HG03432 (cell line): ENCODE data around the gene EPB41L4B.
"Not testable (repeated sequence)": the region's sequence is repeated elsewhere in the genome, so short reads cannot be mapped to it uniquely, and the experiment has no call there.

Experiments used
- ATAC-seq: cut with Tn5 transposase; IDR thresholded peaks from one replicate; pipeline ENCODE4 v1.9.1; 2021; ENCODE audit warnings: mild to moderate bottlenecking, moderate library complexity; ENCODE audit not compliant: unreplicated experiment

Gene EPB41L4B

GRCh38 chr9:109320742-109321448 is at the start of gene EPB41L4B:
Gene EPB41L4B, minus strand, starts transcription at chr9:109321059. Its CDS starts 613 bp downstream, at chr9:109320446.
- ATAC-seq: peak; percentile 99

- ATAC-seq: peak; percentile 96
Measured at GRCh38 chr9:109369285-109369684, 48.4 kb upstream of the EPB41L4B start.

GRCh38 chr9:109360771-109361170 is 39.9 kb upstream of the EPB41L4B start:
- no peak for ATAC-seq

- not testable (repeated sequence) for ATAC-seq
Measured at GRCh38 chr9:109358968-109359603, 38.2 kb upstream of the EPB41L4B start.

GRCh38 chr9:109355564-109356297 is 34.9 kb upstream of the EPB41L4B start:
- ATAC-seq: no peak

GRCh38 chr9:109354190-109354589 is 33.3 kb upstream of the EPB41L4B start:
- no peak for ATAC-seq

- ATAC-seq: no peak
Measured at GRCh38 chr9:109351032-109351431, 30.2 kb upstream of the EPB41L4B start.

GRCh38 chr9:109349421-109349846 is 28.6 kb upstream of the EPB41L4B start:
- no peak for ATAC-seq

GRCh38 chr9:109346904-109347303 is 26.0 kb upstream of the EPB41L4B start:
- ATAC-seq: peak; percentile 69

GRCh38 chr9:109344866-109345265 is 24.0 kb upstream of the EPB41L4B start:
- no peak for ATAC-seq

- no peak for ATAC-seq
Measured at GRCh38 chr9:109342878-109343277, 22.0 kb upstream of the EPB41L4B start.

GRCh38 chr9:109341561-109341960 is 20.7 kb upstream of the EPB41L4B start:
- ATAC-seq: no peak

GRCh38 chr9:109340979-109341378 is 20.1 kb upstream of the EPB41L4B start:
- ATAC-seq: not testable (repeated sequence)

- no peak for ATAC-seq
Measured at GRCh38 chr9:109336409-109336808, 15.6 kb upstream of the EPB41L4B start.

GRCh38 chr9:109335929-109336328 is 15.1 kb upstream of the EPB41L4B start:
- no peak for ATAC-seq

- ATAC-seq: no peak
Measured at GRCh38 chr9:109335121-109335520, 14.3 kb upstream of the EPB41L4B start.

GRCh38 chr9:109331353-109331752 is 10.5 kb upstream of the EPB41L4B start:
- ATAC-seq: no peak

GRCh38 chr9:109329638-109330258 is 8.9 kb upstream of the EPB41L4B start:
- no peak for ATAC-seq

GRCh38 chr9:109328978-109329637 is 8.2 kb upstream of the EPB41L4B start:
- no peak for ATAC-seq

- ATAC-seq: no peak
Measured at GRCh38 chr9:109325089-109325488, 4.2 kb upstream of the EPB41L4B start.

GRCh38 chr9:109323771-109324170 is 2.9 kb upstream of the EPB41L4B start:
- ATAC-seq: no peak
